Stimulated activated CD4-positive, alpha-beta T cell treated with anti-CD3 and anti-CD28 coated beads, TNF-alpha, amount 100 ng/mL, for 1 hour (primary cell): ENCODE measurements around the gene CES1.
"Not testable (repeated sequence)": the region's sequence is repeated elsewhere in the genome, so short reads cannot be mapped to it uniquely, and the experiment has no call there.

Source experiments
- DNase-seq, 3 donors: peaks; one replicate each; pipeline ENCODE4 v3.0.0-alpha.2; 2020; ENCODE audit warnings: low read depth in 3 of 3, low spot score in 1 of 3

The CES1 gene

GRCh38 chr16:55792934-55793374 is 39.9 kb downstream of the CES1 start:
- DNase-seq: not testable (repeated sequence)

GRCh38 chr16:55791512-55791911 is 41.4 kb downstream of the CES1 start:
- DNase-seq: not testable (repeated sequence)

GRCh38 chr16:55790240-55790639 is 42.7 kb downstream of the CES1 start:
- not testable (repeated sequence) for DNase-seq

GRCh38 chr16:55782793-55783091 is 50.2 kb downstream of the CES1 start:
- not testable (repeated sequence) for DNase-seq

- not testable (repeated sequence) for DNase-seq
Measured at GRCh38 chr16:55782091-55782792, 50.7 kb downstream of the CES1 start.

GRCh38 chr16:55781456-55781855 is 51.4 kb downstream of the CES1 start:
- DNase-seq: not testable (repeated sequence)

GRCh38 chr16:55780095-55780407 is 52.8 kb downstream of the CES1 start:
- DNase-seq: not testable (repeated sequence)

GRCh38 chr16:55779402-55780094 is 53.3 kb downstream of the CES1 start:
- DNase-seq: no peak

- DNase-seq: no peak
Measured at GRCh38 chr16:55778757-55779156, 54.1 kb downstream of the CES1 start.

- no peak for DNase-seq
Measured at GRCh38 chr16:55775857-55776256, 57.0 kb downstream of the CES1 start.

- DNase-seq: no peak
Measured at GRCh38 chr16:55773859-55774549, 58.9 kb downstream of the CES1 start.

- no peak for DNase-seq
Measured at GRCh38 chr16:55765161-55765560, 67.7 kb downstream of the CES1 start.

GRCh38 chr16:55760310-55761001 is 72.4 kb downstream of the CES1 start:
- DNase-seq: no peak

- DNase-seq: not testable (repeated sequence)
Measured at GRCh38 chr16:55759965-55760309, 73.0 kb downstream of the CES1 start.

- not testable (repeated sequence) for DNase-seq
Measured at GRCh38 chr16:55757595-55758527, 75.0 kb downstream of the CES1 start.

- DNase-seq: no peak
Measured at GRCh38 chr16:55756963-55757362, 75.9 kb downstream of the CES1 start.

GRCh38 chr16:55754056-55754455 is 78.8 kb downstream of the CES1 start:
- DNase-seq: no peak

- DNase-seq: not testable (repeated sequence)
Measured at GRCh38 chr16:55753145-55753631, 79.7 kb downstream of the CES1 start.
